HepG2 (cell line): ENCODE measurements around the gene PPP1R9B. TPM values are rescaled to one million over a fixed set of nuclear protein-coding genes. Genes with fewer than 3 reads are reported as not detected.

Experiments used
- ATAC-seq: fragments of 200-7000 bp; cut with Tn5 transposase; 3 replicates; pipeline ENCODE4 v1.9.1; 2020; ENCODE audit warnings: mild to moderate bottlenecking, moderate library complexity
- BruUV-seq: library from RNA; stranded (reverse); fragments of 400-500 nt; replicated peaks from 2 replicates; lab custom pipeline; 2021; lab: Mats Ljungman, UMichigan
- CTCF ChIA-PET: fragments of 300-600 bp; formaldehyde crosslinking; extraction: SDS; loops from one replicate; lab custom pipeline; 2021; ENCODE audit warnings: low total read pairs, inconsistent platforms, low intra/inter-chr PET ratio; lab: Yijun Ruan, JAX
- POLR2A ChIA-PET: fragments of 350-600 bp; sonication (Branson Sonifier 250); formaldehyde crosslinking; loops from one replicate; lab custom pipeline; 2020; ENCODE audit warnings: antibody characterized with exemption, inconsistent platforms; lab: Yijun Ruan, JAX
- DNase-seq: peaks from one replicate; pipeline ENCODE4 v3.0.0-alpha.2; 2015; ENCODE audit warnings: low spot score
- FAIRE-seq: peaks from 3 replicates; lab custom pipeline; 2011; peaks lifted over from hg19 to GRCh38; lab: Jason Lieb, UNC
- H2AFZ ChIP-seq: one replicate; pipeline ENCODE4 v1.6.1; 2011; ENCODE audit warnings: low read length, inconsistent platforms
- H3K27ac ChIP-seq: fragments of 300-600 bp; 3 replicates; pipeline ENCODE4 v1.8.0; 2011; ENCODE audit warnings: mixed run types, mild to moderate bottlenecking, mixed read lengths, low read length, inconsistent platforms; ENCODE audit not compliant: insufficient read depth; ENCODE audit errors: extremely low read length
- H3K27me3 ChIP-seq, 2 experiments: fragments of 200-600 bp in 1 of 2; 2 replicates in 1 of 2; 3 replicates in 1 of 2; pipeline versions ENCODE4 v1.6.0 to v1.8.0; 2011; ENCODE audit warnings: low read length in 2 of 2, mild to moderate bottlenecking in 2 of 2, moderate library complexity in 2 of 2, inconsistent platforms in 1 of 2; ENCODE audit not compliant: insufficient read depth in 2 of 2, control insufficient read depth in 1 of 2
- H3K36me3 ChIP-seq, 2 experiments: fragments of 200-600 bp in 1 of 2; replicated peaks in 1 of 2; 2 replicates in 1 of 2; 3 replicates in 1 of 2; pipeline versions ENCODE4 v1.5.1 to v1.8.0; 2011; ENCODE audit warnings: low read length in 2 of 2, inconsistent platforms in 1 of 2; ENCODE audit not compliant: insufficient read depth in 2 of 2, control insufficient read depth in 1 of 2
- H3K4me1 ChIP-seq: 2 replicates; pipeline ENCODE4 v1.5.1; 2012; ENCODE audit warnings: low read length, inconsistent platforms; ENCODE audit not compliant: insufficient read depth
- H3K4me2 ChIP-seq: 2 replicates; pipeline ENCODE4 v1.6.0; 2011; ENCODE audit warnings: low read depth, low read length, inconsistent platforms
- H3K4me3 ChIP-seq, 3 experiments: fragments of 200-600 bp in 1 of 3; sonication (generic), shearing (Covaris generic) in 1 of 3; replicated peaks in 1 of 3; 2 replicates each; pipeline ENCODE4 v1.5.1; 2011 to 2016; ENCODE audit warnings: low read length in 3 of 3, inconsistent platforms in 2 of 3, low read depth in 2 of 3, mild to moderate bottlenecking in 2 of 3, control low read depth in 1 of 3, mixed read lengths in 1 of 3; ENCODE audit not compliant: insufficient read depth in 1 of 3
- H3K79me2 ChIP-seq: one replicate; pipeline ENCODE4 v1.6.1; 2011; ENCODE audit warnings: low read length, inconsistent platforms; ENCODE audit not compliant: insufficient read depth
- H3K9ac ChIP-seq: 2 replicates; pipeline ENCODE4 v1.6.0; 2011; ENCODE audit warnings: mild to moderate bottlenecking, low read depth, low read length, inconsistent platforms; ENCODE audit not compliant: insufficient read depth
- H3K9me3 ChIP-seq: 2 replicates; pipeline ENCODE4 v1.5.1; 2012; ENCODE audit warnings: mild to moderate bottlenecking, low read length
- H4K20me1 ChIP-seq: 2 replicates; pipeline ENCODE4 v1.6.0; 2011; ENCODE audit warnings: inconsistent platforms, mild to moderate bottlenecking, low read length, moderate library complexity; ENCODE audit not compliant: insufficient read depth
- DRAP1 ChIP-seq: IDR thresholded peaks from 2 replicates; pipeline ENCODE4 v1.6.1; 2016; ENCODE audit warnings: missing genetic modification reagents, missing compliant biosample characterization
- EZH2 ChIP-seq: conservative IDR thresholded peaks from 2 replicates; pipeline ENCODE4 v1.6.1; 2012; ENCODE audit warnings: mild to moderate bottlenecking, low read depth, low read length, moderate library complexity
- IKZF4 ChIP-seq: sonication (generic); formaldehyde crosslinking; IDR thresholded peaks from 2 replicates; pipeline ENCODE4 v1.5.1; 2020; ENCODE audit warnings: borderline replicate concordance, mild to moderate bottlenecking, low read depth, missing genetic modification reagents; ENCODE audit errors: not compliant biosample characterization
- NRL ChIP-seq: sonication (generic); formaldehyde crosslinking; IDR thresholded peaks from 2 replicates; pipeline ENCODE4 v1.5.0; 2020; ENCODE audit warnings: missing genetic modification reagents, mild to moderate bottlenecking, moderate library complexity, borderline replicate concordance
- ZFY ChIP-seq: sonication (generic); formaldehyde crosslinking; IDR thresholded peaks from 2 replicates; pipeline ENCODE4 v1.4.0; 2020; ENCODE audit warnings: missing genetic modification reagents
- ZNF501 ChIP-seq: sonication (generic); formaldehyde crosslinking; IDR thresholded peaks from 2 replicates; pipeline ENCODE4 v1.5.1; 2020; ENCODE audit warnings: mild to moderate bottlenecking, moderate library complexity, missing genetic modification reagents
- ZNF569 ChIP-seq: sonication (generic); formaldehyde crosslinking; IDR thresholded peaks from 2 replicates; pipeline ENCODE4 v1.5.0; 2020; ENCODE audit warnings: mild to moderate bottlenecking, missing genetic modification reagents, moderate library complexity, borderline replicate concordance
- ZNF781 ChIP-seq: sonication (generic); formaldehyde crosslinking; IDR thresholded peaks from 2 replicates; pipeline ENCODE4 v1.5.1; 2020; ENCODE audit warnings: borderline replicate concordance, mild to moderate bottlenecking, missing genetic modification reagents; ENCODE audit errors: not compliant biosample characterization
- ZNF790 ChIP-seq: sonication (generic); formaldehyde crosslinking; IDR thresholded peaks from 2 replicates; pipeline ENCODE4 v1.8.0; 2022; ENCODE audit warnings: missing genetic modification reagents, mild to moderate bottlenecking, borderline replicate concordance
- WGBS: methylation state at CpG from one replicate; pipeline ENCODE4 v1.1.6; 2017; ENCODE audit warnings: low lambda C conversion rate; 5-methylcytosine and 5-hydroxymethylcytosine counted together
- in situ Hi-C: cut with HindIII; loops from 2 replicates; pipeline ENCODE4 v1.10.0; 2017; ENCODE audit warnings: low pct_unique_long_range_greater_than_20kb; ENCODE audit not compliant: extremely low pct_ligation_motif_present
- intact Hi-C: fragments of 100-400 bp; cut with micrococcal nuclease; formaldehyde crosslinking; loops from one replicate; pipeline ENCODE4 v1.10.0; 2022; ENCODE audit not compliant: unreplicated experiment
- polyA plus RNA-seq, 8 experiments: library from polyadenylated mRNA; depleted of rRNA in 3 of 8; stranded (reverse) in 7 of 8; unstranded in 1 of 8; fragments of >200 nt; fragmentation: Illumina TruSeq in 4 of 8; extraction: Trizol in 4 of 8; gene quantifications; 2 replicates each; pipeline versions ENCODE4 v1.2.1 to v1.2.3, GENCODE V29; 2011 to 2016; ENCODE audit warnings: low read depth in 4 of 8, missing spikeins in 1 of 8, mixed read lengths in 1 of 8; ENCODE audit not compliant: insufficient read depth in 1 of 8
- total RNA-seq, 5 experiments: library from RNA; depleted of rRNA; stranded (reverse); fragments of >200 nt; fragmentation: Illumina TruSeq; extraction: Trizol; gene quantifications; 2 replicates each; pipeline ENCODE4 v1.2.3, GENCODE V29; 2016; ENCODE audit warnings: low read depth in 1 of 5
- TF ChIP-seq, protein P1 (sequence below): sonication (generic); formaldehyde crosslinking; IDR thresholded peaks from 2 replicates; pipeline ENCODE4 v1.8.1; 2023; ENCODE audit warnings: mild to moderate bottlenecking, missing genetic modification reagents
- TF ChIP-seq, protein P2 (sequence below): sonication (generic); formaldehyde crosslinking; IDR thresholded peaks from 2 replicates; pipeline ENCODE4 v1.4.0; 2020; ENCODE audit warnings: missing genetic modification reagents
- TF ChIP-seq, protein P3 (sequence below): fragments of 450-650 bp; IDR thresholded peaks from 2 replicates; pipeline ENCODE4 v1.6.1; 2017

Gene PPP1R9B
- total and polyA plus RNA-seq, 2 of the 13 experiments (the other 11 are each of a cell fraction or from before 2014, with no cell fraction given), result 9.4 to 15.8 TPM

DNA sequence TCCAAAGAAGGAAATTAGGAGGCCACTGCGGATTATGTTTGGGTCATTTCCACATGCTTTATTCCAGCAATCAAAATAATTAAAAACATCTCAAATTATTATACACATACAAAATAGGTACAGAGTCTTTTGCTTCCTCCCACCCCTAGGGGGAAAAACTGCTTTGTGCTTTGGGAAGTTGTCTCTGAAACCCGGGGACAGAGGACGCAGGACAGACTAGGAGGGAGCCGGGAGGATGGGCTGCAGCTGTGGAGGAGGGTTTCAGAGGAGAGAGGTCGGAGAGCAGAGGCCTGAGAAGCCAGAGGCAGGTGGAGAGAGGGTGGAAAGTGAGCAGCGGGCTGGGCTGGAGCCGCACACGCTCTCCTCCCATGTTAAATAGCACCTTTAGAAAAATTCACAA lies 33.6 kb upstream of the PPP1R9B start (continued):
- TF ChIP-seq DRAP1, result no peak

DNA sequence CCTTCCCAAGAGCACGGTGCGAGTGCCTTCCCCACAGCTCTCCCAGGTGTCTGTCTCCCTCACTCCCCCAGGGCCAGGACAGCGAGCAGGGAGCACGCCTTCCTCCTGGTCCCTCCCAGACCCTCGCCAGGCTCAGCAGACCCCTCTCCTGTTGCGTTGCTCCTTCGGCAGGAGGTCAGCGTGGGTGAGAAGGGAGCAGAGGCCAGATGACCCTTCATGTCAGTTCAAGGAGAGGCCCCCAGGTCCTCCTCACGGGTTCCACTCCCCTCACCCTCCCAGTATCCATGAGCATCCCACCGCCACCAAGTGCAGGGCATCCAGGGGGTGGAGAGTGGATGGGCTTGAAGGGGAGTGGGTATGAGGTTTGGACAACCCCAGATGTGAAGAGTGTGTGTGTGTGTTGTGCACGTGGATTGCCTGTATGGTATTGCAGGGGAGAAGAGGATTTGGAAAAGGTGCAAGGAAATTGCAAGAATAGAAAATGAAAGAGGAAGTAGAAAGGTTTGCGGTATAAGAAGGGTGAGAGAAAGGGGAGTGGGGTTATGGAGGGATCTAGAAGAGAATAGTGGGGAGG lies 33.0 kb upstream of the PPP1R9B start:
- CTCF ChIA-PET, result no interaction called here
- no peak for FAIRE-seq

More for the DNA sequence above, 33.0 kb upstream of the PPP1R9B start:
- peaks cover 13 to 56% of the 10 kb centered on the region in 2 experiments for H3K27me3 ChIP-seq
- H3K9me3 ChIP-seq, result no peaks in the 10 kb centered on the region
- POLR2A ChIA-PET, result no interaction called here
- no peak overlapping the region for H3K4me2 ChIP-seq
- no TSS peak for BruUV-seq
- ATAC-seq (no peak), DNase-seq (no peak)
- H3K27ac ChIP-seq, result no peak overlapping the region
- H2AFZ ChIP-seq, result no peak overlapping the region
- no peaks in the 10 kb centered on the region for H3K36me3 ChIP-seq
- 23% methylated on average over 11 of the region's 12 CpGs for WGBS
- no peak overlapping the region for H3K9ac ChIP-seq
- H3K4me1 ChIP-seq, result peaks cover 20% of the 10 kb centered on the region
- no peaks in the 10 kb centered on the region for H4K20me1 ChIP-seq
- in situ Hi-C loops, result no loop called here
- TF ChIP-seq ZNF781 (CRISPR knock-in tag) (no peak), NRL (no peak), ZNF790 (CRISPR knock-in tag) (no peak), ZNF569 (CRISPR knock-in tag) (no peak), EZH2 (no peak; the same call in 1 of the 2 replicates), IKZF4 (CRISPR knock-in tag) (no peak), ZFY (no peak), ZNF501 (CRISPR knock-in tag) (no peak)
- TF ChIP-seq, protein P1, sequence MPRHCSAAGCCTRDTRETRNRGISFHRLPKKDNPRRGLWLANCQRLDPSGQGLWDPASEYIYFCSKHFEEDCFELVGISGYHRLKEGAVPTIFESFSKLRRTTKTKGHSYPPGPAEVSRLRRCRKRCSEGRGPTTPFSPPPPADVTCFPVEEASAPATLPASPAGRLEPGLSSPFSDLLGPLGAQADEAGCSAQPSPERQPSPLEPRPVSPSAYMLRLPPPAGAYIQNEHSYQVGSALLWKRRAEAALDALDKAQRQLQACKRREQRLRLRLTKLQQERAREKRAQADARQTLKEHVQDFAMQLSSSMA (CRISPR knock-in tag), result no peak
- TF ChIP-seq, protein P2, sequence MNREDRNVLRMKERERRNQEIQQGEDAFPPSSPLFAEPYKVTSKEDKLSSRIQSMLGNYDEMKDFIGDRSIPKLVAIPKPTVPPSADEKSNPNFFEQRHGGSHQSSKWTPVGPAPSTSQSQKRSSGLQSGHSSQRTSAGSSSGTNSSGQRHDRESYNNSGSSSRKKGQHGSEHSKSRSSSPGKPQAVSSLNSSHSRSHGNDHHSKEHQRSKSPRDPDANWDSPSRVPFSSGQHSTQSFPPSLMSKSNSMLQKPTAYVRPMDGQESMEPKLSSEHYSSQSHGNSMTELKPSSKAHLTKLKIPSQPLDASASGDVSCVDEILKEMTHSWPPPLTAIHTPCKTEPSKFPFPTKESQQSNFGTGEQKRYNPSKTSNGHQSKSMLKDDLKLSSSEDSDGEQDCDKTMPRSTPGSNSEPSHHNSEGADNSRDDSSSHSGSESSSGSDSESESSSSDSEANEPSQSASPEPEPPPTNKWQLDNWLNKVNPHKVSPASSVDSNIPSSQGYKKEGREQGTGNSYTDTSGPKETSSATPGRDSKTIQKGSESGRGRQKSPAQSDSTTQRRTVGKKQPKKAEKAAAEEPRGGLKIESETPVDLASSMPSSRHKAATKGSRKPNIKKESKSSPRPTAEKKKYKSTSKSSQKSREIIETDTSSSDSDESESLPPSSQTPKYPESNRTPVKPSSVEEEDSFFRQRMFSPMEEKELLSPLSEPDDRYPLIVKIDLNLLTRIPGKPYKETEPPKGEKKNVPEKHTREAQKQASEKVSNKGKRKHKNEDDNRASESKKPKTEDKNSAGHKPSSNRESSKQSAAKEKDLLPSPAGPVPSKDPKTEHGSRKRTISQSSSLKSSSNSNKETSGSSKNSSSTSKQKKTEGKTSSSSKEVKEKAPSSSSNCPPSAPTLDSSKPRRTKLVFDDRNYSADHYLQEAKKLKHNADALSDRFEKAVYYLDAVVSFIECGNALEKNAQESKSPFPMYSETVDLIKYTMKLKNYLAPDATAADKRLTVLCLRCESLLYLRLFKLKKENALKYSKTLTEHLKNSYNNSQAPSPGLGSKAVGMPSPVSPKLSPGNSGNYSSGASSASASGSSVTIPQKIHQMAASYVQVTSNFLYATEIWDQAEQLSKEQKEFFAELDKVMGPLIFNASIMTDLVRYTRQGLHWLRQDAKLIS (CRISPR knock-in tag), result no peak
- TF ChIP-seq, protein P3, sequence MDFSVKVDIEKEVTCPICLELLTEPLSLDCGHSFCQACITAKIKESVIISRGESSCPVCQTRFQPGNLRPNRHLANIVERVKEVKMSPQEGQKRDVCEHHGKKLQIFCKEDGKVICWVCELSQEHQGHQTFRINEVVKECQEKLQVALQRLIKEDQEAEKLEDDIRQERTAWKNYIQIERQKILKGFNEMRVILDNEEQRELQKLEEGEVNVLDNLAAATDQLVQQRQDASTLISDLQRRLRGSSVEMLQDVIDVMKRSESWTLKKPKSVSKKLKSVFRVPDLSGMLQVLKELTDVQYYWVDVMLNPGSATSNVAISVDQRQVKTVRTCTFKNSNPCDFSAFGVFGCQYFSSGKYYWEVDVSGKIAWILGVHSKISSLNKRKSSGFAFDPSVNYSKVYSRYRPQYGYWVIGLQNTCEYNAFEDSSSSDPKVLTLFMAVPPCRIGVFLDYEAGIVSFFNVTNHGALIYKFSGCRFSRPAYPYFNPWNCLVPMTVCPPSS, result no peak
- TF ChIP-seq, all 625 proteins: peak for 0
- intact Hi-C loops, result no loop called here
- no peaks in the 10 kb centered on the region for H3K79me2 ChIP-seq
- H3K4me3 ChIP-seq, result no peak overlapping the region
